ENCODE results near the gene PTGFR. TPM values are rescaled to one million over a fixed set of nuclear protein-coding genes. Genes with fewer than 3 reads are reported as not detected.

Gene PTGFR
- polyA plus RNA-seq, 1 donor (not counting 4 experiments of a cell fraction or from before 2014, with no cell fraction given): not detected

- Histone ChIP-seq H3K27me3 (ENCODE audit: control insufficient read depth, extremely low read depth, insufficient read depth, low read length) (no peaks in the 10 kb centered on the region), H3K36me3 (ENCODE audit: control insufficient read depth in 2 of 2, extremely low read depth in 1 of 2, insufficient read depth in 2 of 2, low read length in 2 of 2) (no peaks in the 10 kb centered on the region), H3K9me3 (ENCODE audit: control insufficient read depth, low read depth, low read length) (no peaks in the 10 kb centered on the region), H3K4me1 (ENCODE audit: control insufficient read depth, extremely low read depth, insufficient read depth, low read length) (no peaks in the 10 kb centered on the region), H3K27ac (ENCODE audit: control insufficient read depth, insufficient read depth, low read length) (no peak overlapping the region), H3K4me2 (ENCODE audit: control insufficient read depth, extremely low read depth, insufficient read depth, low read depth, low read length) (no peak overlapping the region), H3K79me2 (ENCODE audit: control insufficient read depth, insufficient read depth, low read length) (no peaks in the 10 kb centered on the region), H3K4me3 (ENCODE audit: control insufficient read depth in 2 of 3, extremely low read depth in 1 of 3, insufficient read depth in 2 of 3, low read depth in 1 of 3, low read length in 3 of 3) (no peak overlapping the region), H4K20me1 (ENCODE audit: control insufficient read depth, extremely low read depth, insufficient read depth, low read length) (no peaks in the 10 kb centered on the region), H3K9me1 (ENCODE audit: control insufficient read depth, extremely low read depth, insufficient read depth, low read length) (no peaks in the 10 kb centered on the region), H3K9ac (ENCODE audit: control insufficient read depth, extremely low read depth, insufficient read depth, low read length) (no peak overlapping the region), H2AFZ (ENCODE audit: control insufficient read depth, low read length) (no peak overlapping the region)
- TF ChIP-seq EZH2 (IDR thresholded peaks at IDR 0.05; ENCODE audit: low read length) (no peak), CTCF (optimal IDR thresholded peaks at IDR 0.05 in 1 of 3, IDR thresholded peaks at IDR 0.05 in 1 of 3, conservative IDR thresholded peaks at IDR 0.05 in 1 of 3; ENCODE audit: extremely low read depth in 1 of 3, insufficient read depth in 2 of 3, low read length in 3 of 3) (no peak)
- dilution Hi-C loops (cut with MboI; ENCODE audit: extremely low pct_ligation_motif_present, low sequenced_read_pairs): no loop called here
- FAIRE-seq (no peak), DNase-seq (ENCODE audit: low read depth, low spot score) (no peak)
Observed at GRCh38 chr1:78554840-78555239, 64.1 kb downstream of the PTGFR start.

GRCh38 chr1:78559680-78560079 is 68.9 kb downstream of the PTGFR start:
- Histone ChIP-seq H3K4me3 (ENCODE audit: control insufficient read depth in 2 of 3, extremely low read depth in 1 of 3, insufficient read depth in 2 of 3, low read depth in 1 of 3, low read length in 3 of 3) (no peak overlapping the region), H3K27me3 (ENCODE audit: control insufficient read depth, extremely low read depth, insufficient read depth, low read length) (no peaks in the 10 kb centered on the region), H3K4me1 (ENCODE audit: control insufficient read depth, extremely low read depth, insufficient read depth, low read length) (no peaks in the 10 kb centered on the region), H3K9me3 (ENCODE audit: control insufficient read depth, low read depth, low read length) (no peaks in the 10 kb centered on the region), H3K79me2 (ENCODE audit: control insufficient read depth, insufficient read depth, low read length) (no peaks in the 10 kb centered on the region), H3K9ac (ENCODE audit: control insufficient read depth, extremely low read depth, insufficient read depth, low read length) (no peak overlapping the region), H3K36me3 (ENCODE audit: control insufficient read depth in 2 of 2, extremely low read depth in 1 of 2, insufficient read depth in 2 of 2, low read length in 2 of 2) (no peaks in the 10 kb centered on the region), H2AFZ (ENCODE audit: control insufficient read depth, low read length) (no peak overlapping the region), H3K4me2 (ENCODE audit: control insufficient read depth, extremely low read depth, insufficient read depth, low read depth, low read length) (no peak overlapping the region), H4K20me1 (ENCODE audit: control insufficient read depth, extremely low read depth, insufficient read depth, low read length) (no peaks in the 10 kb centered on the region), H3K9me1 (ENCODE audit: control insufficient read depth, extremely low read depth, insufficient read depth, low read length) (no peaks in the 10 kb centered on the region), H3K27ac (ENCODE audit: control insufficient read depth, insufficient read depth, low read length) (no peak overlapping the region)
- TF ChIP-seq CTCF (optimal IDR thresholded peaks at IDR 0.05 in 1 of 3, IDR thresholded peaks at IDR 0.05 in 1 of 3, conservative IDR thresholded peaks at IDR 0.05 in 1 of 3; ENCODE audit: extremely low read depth in 1 of 3, insufficient read depth in 2 of 3, low read length in 3 of 3) (no peak), EZH2 (IDR thresholded peaks at IDR 0.05; ENCODE audit: low read length) (no peak)
- no peak for FAIRE-seq
- dilution Hi-C loops (cut with MboI; ENCODE audit: extremely low pct_ligation_motif_present, low sequenced_read_pairs): no loop called here
- no peak for DNase-seq (ENCODE audit: low read depth, low spot score)
